Rectal smooth muscle tissue (tissue), 1 donor: ENCODE data around the gene PPP2R5D.
"Not testable (repeated sequence)": the region's sequence is repeated elsewhere in the genome, so short reads cannot be mapped to it uniquely, and the experiment has no call there.

Source experiments
- H3K27ac ChIP-seq: one replicate; pipeline ENCODE4 v1.7.0; 2013; ENCODE audit warnings: low read depth, low read length, inconsistent platforms
- H3K27me3 ChIP-seq: one replicate; pipeline ENCODE4 v1.7.0; 2013; ENCODE audit warnings: low read length; ENCODE audit not compliant: control insufficient read depth, insufficient read depth
- H3K36me3 ChIP-seq: one replicate; pipeline ENCODE4 v1.7.0; 2013; ENCODE audit warnings: low read length; ENCODE audit not compliant: control insufficient read depth, insufficient read depth
- H3K4me1 ChIP-seq: one replicate; pipeline ENCODE4 v1.7.0; 2013; ENCODE audit warnings: low read length; ENCODE audit not compliant: control insufficient read depth, insufficient read depth
- H3K4me3 ChIP-seq: one replicate; pipeline ENCODE4 v1.7.0; 2013; ENCODE audit warnings: low read length
- H3K9ac ChIP-seq: one replicate; pipeline ENCODE4 v1.7.0; 2013; ENCODE audit warnings: low read length

Gene PPP2R5D

DNA sequence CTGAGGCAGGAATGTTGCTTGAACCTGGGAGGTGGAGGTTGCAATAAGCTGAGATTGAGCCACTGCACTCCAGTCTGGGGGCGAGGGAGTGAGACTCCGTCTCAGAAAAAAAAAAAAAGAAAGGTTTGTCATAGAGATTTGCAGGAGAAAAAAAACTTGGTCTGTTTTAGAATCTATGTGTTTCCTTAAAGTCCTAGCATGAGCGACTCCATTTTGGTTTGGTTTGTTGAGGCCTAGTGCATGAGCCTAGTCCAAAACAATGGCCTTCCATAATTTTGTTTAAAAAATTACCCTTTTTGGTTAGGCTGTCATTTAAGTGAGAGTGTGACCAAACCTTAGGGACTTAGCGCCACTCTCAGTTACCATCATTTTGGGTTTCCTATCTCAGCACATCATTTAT, 32.0 kb upstream of the PPP2R5D start:
- Histone ChIP-seq H3K9ac (no peak overlapping the region), H3K27ac (no peak overlapping the region), H3K36me3 (no peaks in the 10 kb centered on the region)

DNA sequence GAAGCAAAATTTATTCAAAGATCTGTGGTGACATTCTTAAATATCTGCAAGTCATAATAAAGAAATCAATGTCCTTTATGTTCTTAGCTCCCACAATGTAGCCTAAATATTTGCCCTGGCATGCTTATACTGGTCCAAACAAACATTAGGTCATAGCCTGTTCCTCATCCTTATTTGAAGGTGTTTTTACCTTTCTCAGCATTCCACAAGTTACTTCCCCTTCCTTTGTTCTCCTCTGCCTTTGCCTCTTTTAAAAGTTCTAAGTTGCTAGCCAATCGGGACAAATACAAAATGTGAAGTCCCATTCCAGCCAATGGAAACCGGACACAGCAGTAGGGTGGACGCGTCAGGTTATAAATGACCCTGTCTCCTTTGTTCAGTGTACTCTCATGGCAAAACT, 30.0 kb upstream of the PPP2R5D start:
- H3K4me1 ChIP-seq, H3K27me3 ChIP-seq, H3K9ac ChIP-seq, H3K4me3 ChIP-seq, H3K36me3 ChIP-seq, H3K27ac ChIP-seq: not testable (repeated sequence)

More for the DNA sequence above, 32.0 kb upstream of the PPP2R5D start:
- H3K27me3 ChIP-seq, result no peaks in the 10 kb centered on the region
- H3K4me1 ChIP-seq, result peaks cover 4% of the 10 kb centered on the region
- H3K4me3 ChIP-seq, result no peak overlapping the region

DNA sequence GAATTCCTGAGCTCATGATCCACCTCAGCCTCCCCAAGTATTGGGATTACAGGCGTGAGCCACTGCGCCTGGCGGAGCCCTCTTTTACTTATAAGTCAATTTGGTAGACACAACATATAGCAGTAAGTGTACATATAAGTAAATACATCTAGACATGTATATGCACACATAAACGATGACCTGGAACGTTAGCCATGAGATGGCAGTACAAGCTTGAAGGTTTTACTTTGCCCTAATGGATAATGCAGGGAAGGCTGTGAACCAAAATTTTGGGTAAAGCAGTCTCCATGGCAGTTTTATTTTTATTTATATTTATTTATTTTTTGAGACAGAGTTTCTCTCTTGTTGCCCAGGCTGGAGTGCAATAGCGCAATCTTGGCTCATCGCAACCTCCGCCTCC, 26.2 kb upstream of the PPP2R5D start:
- no peaks in the 10 kb centered on the region for H3K27me3 ChIP-seq
- H3K4me1 ChIP-seq, result peaks cover 2% of the 10 kb centered on the region
- H3K27ac ChIP-seq, result no peak overlapping the region
- H3K9ac ChIP-seq, result no peak overlapping the region
- H3K4me3 ChIP-seq, result no peak overlapping the region
- H3K36me3 ChIP-seq, result peaks cover 2% of the 10 kb centered on the region

DNA sequence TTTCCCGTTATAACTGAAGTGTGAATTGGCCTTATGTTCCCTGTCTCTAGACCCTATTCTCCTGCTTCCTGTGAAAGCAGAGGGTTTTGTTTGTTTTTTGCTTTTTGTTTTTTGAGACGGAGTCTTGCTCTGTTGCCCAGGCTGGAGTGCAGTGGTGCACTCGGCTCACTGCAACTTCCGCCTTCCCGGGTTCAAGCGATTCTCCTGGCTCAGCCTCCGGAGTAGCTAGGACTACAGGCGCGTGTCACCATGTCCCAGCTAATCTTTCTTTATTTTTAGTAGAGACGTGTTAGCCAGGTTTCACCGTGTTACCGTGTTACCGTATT, 24.5 kb upstream of the PPP2R5D start:
- peaks cover 8% of the 10 kb centered on the region for H3K36me3 ChIP-seq
- H3K27ac ChIP-seq, result no peak overlapping the region
- H3K27me3 ChIP-seq, result no peaks in the 10 kb centered on the region
- no peak overlapping the region for H3K9ac ChIP-seq
- H3K4me3 ChIP-seq, result peak overlapping the region; percentile 67
- H3K4me1 ChIP-seq, result peaks cover 2% of the 10 kb centered on the region

DNA sequence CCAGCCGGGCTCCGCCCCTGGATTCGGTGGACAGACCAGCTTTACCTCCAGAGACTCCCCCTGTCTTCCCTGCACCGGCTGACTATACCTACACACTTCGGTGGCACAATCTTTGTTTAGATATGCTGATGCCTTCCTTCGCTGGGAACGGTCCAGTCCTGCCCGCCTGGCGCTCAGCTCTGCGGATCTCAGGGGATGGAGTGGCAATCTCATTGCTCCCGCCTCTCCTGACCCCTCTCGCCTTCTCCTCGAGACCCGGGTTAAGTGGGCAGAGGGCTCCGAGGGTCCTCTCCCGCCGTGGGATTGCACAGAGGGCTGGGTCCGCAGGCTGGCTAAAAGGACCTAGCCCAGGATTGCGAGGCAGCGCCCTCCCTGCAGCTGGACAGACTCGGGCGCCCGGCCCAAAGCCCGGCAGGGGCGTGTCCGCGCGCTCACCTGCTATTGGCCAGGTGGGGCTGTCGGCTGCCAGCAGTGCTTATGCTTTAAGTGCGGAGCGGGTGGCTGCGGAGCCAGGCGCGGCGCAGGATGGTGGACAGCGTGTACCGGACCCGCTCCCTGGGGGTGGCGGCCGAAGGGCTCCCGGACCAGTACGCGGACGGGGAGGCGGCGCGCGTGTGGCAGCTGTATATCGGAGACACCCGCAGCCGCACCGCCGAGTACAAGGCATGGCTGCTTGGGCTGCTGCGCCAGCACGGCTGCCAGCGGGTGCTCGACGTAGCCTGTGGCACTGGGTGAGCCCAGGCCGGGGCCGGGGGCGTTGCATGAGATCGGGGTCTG, 23.9 kb upstream of the PPP2R5D start, which contains the start of gene GNMT:
Gene GNMT, plus strand, starts transcription at position 512 of the 777 bp plus-strand sequence. Its CDS starts 14 bp downstream, at position 526.
- H3K4me3 ChIP-seq, result peak within 1 kb of the TSS; percentile 67
- no peak within 1 kb of the TSS for H3K9ac ChIP-seq
- H3K36me3 ChIP-seq, result peaks cover 8% of the 10 kb centered on the region
- no peak within 1 kb of the TSS for H3K27ac ChIP-seq
- peaks cover 2% of the 10 kb centered on the region for H3K4me1 ChIP-seq
- no peaks in the 10 kb centered on the region for H3K27me3 ChIP-seq

DNA sequence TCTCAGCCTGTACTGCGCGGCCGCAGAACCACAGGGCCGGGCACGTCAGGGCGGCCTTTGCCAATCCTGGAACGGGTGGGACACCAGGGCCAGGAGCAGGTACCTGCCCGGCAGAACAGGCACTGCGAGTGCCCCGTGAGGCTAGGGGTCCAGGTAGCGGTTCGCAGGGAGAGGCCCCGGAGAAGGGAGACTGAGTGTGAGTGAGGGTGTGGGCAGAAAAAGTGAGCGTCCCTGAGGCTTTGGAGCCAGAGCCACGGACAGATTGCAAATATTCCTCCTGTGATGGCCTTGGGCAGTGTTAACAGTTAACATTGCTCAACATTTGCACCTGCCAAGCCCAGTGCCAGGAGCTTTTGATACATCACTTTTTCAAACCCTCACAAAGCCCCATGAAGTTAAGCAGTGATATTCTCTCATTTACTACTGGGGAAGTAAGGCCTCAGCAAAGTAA, 23.3 kb upstream of the PPP2R5D start:
- Histone ChIP-seq H3K9ac (no peak overlapping the region), H3K27me3 (no peaks in the 10 kb centered on the region), H3K27ac (no peak overlapping the region), H3K4me1 (peaks cover 2% of the 10 kb centered on the region), H3K4me3 (peak overlapping the region; percentile 67), H3K36me3 (peaks cover 10% of the 10 kb centered on the region)

DNA sequence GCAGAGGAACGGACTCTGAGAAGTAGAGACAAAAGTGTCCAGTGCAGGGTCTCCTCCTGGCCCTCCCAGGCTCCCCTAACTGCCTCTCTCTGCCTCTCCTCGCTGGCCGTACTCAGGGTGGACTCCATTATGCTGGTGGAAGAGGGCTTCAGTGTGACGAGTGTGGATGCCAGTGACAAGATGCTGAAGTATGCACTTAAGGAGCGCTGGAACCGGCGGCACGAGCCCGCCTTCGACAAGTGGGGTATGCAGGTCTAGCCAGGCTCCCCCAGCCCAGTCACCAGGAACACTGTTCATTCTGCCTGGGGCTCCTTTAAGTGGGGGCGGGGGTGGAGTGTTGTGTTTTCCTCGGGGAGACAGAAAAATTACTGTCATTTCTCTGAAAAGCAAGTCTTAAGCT, 22.3 kb upstream of the PPP2R5D start:
- Histone ChIP-seq H3K4me3 (no peak overlapping the region), H3K27ac (no peak overlapping the region), H3K9ac (no peak overlapping the region), H3K27me3 (no peaks in the 10 kb centered on the region), H3K4me1 (peaks cover 2% of the 10 kb centered on the region), H3K36me3 (peaks cover 16% of the 10 kb centered on the region)

DNA sequence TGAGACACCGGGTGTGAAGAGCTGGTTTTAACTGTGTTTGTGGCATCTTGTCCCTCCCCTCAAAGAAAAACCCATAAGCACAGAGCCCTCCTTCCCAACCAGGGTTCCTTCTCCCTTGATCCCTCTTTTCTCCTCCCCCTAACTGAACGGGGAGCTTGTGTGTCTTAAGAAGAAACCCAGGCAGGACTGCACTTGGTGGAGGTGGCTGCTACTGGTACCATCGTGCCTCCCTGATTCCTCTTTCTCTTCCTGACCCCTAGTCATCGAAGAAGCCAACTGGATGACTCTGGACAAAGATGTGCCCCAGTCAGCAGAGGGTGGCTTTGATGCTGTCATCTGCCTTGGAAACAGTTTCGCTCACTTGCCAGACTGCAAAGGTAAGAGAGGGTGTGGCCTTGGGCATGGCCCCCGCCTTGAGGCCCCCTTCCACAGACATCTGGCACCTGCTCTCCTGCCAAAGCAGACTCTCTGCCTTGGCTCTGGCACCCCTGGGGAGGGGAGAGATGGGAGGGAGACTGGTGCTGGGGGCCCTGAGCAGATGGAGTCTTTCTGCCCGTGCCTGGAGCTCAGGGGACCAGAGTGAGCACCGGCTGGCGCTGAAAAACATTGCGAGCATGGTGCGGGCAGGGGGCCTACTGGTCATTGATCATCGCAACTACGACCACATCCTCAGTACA, 21.7 kb upstream of the PPP2R5D start:
- H3K4me1 ChIP-seq, result peaks cover 2% of the 10 kb centered on the region
- no peak overlapping the region for H3K27ac ChIP-seq
- H3K4me3 ChIP-seq, result no peak overlapping the region
- peaks cover 16% of the 10 kb centered on the region for H3K36me3 ChIP-seq
- no peak overlapping the region for H3K9ac ChIP-seq
- H3K27me3 ChIP-seq, result no peaks in the 10 kb centered on the region

DNA sequence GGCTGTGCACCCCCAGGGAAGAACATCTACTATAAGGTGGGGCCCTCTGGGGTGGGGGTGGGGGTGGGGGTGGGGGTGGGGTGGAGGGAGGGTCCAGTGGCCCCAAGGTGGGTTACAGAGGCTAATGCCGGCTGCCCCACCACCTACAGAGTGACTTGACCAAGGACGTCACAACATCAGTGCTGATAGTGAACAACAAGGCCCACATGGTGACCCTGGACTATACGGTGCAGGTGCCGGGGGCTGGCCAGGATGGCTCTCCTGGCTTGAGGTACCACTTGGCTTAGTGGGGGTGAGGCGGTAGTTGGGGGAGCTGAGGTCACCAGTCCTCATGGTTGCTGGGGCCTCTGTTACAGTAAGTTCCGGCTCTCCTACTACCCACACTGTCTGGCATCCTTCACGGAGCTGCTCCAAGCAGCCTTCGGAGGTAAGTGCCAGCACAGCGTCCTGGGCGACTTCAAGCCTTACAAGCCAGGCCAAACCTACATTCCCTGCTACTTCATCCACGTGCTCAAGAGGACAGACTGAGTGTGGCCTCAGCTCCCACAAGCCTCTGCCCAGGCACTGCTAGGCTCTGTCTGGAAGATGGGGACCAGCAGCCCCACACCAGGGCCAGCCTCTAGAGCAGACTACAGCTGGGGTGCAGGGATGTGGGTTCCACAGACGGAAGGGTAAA, 21.1 kb upstream of the PPP2R5D start:
- Histone ChIP-seq H3K4me1 (peaks cover 2% of the 10 kb centered on the region), H3K4me3 (no peak overlapping the region), H3K36me3 (peaks cover 16% of the 10 kb centered on the region), H3K27me3 (no peaks in the 10 kb centered on the region), H3K9ac (no peak overlapping the region), H3K27ac (no peak overlapping the region)

DNA sequence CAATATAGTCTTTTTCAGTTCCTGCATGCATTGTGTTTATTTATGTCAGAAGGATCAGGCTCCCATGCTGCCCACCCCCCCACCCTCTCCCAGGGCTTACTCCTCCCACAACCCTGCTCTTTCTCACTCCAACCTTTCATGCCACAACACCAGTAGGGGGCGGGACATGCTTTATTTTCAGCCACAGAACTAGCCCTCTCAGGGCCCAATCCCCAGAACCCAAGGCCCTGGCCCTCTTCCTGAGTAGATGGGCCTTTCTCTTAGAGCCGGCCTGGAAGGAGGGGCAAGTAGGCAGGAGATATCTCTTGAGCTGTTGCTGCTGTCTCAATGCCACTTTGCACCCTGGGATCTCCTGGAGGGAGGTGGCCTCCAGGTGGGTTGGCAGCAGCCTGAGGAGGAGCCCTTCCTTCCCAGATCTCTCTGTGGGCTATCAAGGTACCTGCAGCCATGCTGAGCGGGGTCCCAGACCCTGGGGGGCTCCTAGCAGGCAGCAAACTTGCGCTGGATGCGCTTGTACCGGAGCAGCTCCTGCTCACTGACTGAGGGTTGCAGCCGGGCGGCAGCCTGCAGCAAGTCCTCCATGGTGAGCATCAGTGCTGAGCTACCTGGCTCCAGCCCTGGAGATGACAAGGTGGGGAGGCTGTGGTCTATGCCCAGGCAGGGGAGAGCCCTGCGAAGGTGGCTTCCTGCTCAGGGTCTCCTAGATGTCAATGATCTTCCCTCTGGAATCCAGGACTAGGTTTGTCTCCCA, 20.3 kb upstream of the PPP2R5D start:
- H3K4me1 ChIP-seq, result peaks cover 2% of the 10 kb centered on the region
- no peak overlapping the region for H3K9ac ChIP-seq
- H3K36me3 ChIP-seq, result peaks cover 16% of the 10 kb centered on the region
- H3K4me3 ChIP-seq, result no peak overlapping the region
- no peaks in the 10 kb centered on the region for H3K27me3 ChIP-seq
- H3K27ac ChIP-seq, result no peak overlapping the region

DNA sequence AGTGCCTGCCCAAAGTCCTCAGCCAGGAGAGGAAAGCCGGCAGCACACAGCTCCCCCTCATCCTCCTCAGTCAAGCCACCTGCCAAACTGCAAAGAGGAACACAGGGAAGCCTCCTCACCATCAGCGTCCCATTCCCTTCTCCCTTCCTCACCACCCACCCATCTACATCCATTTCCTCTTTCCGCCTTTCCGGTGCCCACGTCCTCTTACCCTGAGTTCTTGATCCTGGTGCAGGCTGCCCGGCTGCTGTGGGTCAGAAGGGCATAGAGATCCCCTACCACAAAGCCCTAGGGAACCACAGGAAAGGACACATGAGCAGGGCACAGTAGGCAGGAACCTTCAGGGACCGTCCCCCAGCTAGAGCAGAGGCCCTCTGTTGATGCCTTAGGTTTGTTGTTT, 17.8 kb upstream of the PPP2R5D start:
- H3K4me3 ChIP-seq, result no peak overlapping the region
- H3K36me3 ChIP-seq, result peaks cover 16% of the 10 kb centered on the region
- H3K4me1 ChIP-seq, result no peaks in the 10 kb centered on the region
- H3K9ac ChIP-seq, result no peak overlapping the region
- H3K27ac ChIP-seq, result no peak overlapping the region
- H3K27me3 ChIP-seq, result no peaks in the 10 kb centered on the region

DNA sequence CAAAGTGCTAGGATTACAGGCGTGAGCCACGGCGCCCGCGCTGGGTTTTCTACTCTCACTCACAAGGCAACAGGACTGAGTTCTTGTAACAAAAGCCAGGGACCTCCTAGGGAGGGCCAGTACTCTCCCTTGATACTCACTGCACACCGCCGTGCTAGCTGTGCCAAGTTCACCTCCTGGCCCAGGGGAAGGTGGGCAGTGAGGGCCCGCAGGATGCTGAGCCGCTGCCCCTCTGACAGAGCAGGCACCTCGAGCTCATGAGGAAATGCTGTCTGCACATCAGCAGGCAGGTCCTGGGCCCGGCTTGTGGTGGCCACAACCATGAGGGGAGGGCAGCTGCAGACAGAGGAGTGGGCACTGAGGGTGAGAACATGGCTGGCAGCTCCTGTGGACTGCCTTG, 17.1 kb upstream of the PPP2R5D start:
- Histone ChIP-seq H3K36me3 (peaks cover 14% of the 10 kb centered on the region), H3K27ac (no peak overlapping the region), H3K27me3 (no peaks in the 10 kb centered on the region), H3K4me3 (no peak overlapping the region), H3K9ac (no peak overlapping the region), H3K4me1 (no peaks in the 10 kb centered on the region)
